ENCODE measurements around the gene CCDC82. TPM values are rescaled to one million over a fixed set of nuclear protein-coding genes. Genes with fewer than 3 reads are reported as not detected.

CCDC82 gene
- total RNA-seq, 1 experiment from 2014 or later, result 25.3 TPM

- ATAC-seq, result no peak
- Histone ChIP-seq H3K27me3 (ENCODE audit: control insufficient read depth, insufficient read depth, low read length) (no peaks in the 10 kb centered on the region), H3K4me1 (ENCODE audit: control insufficient read depth, insufficient read depth, low read length) (no peaks in the 10 kb centered on the region), H3K36me3 (ENCODE audit: control insufficient read depth, insufficient read depth, low read length) (peaks cover 6% of the 10 kb centered on the region; the same call in 1 of the 2 replicates), H3K9me3 (ENCODE audit: control insufficient read depth, insufficient read depth, low read depth, low read length) (no peaks in the 10 kb centered on the region), H3K27ac (ENCODE audit: low read length) (no peak overlapping the region), H3K4me3 (ENCODE audit: low read depth in 2 of 2, low read length in 2 of 2) (no peak overlapping the region)
- in situ Hi-C loops (cut with HindIII; ENCODE audit: low pct_unique_long_range_greater_than_20kb, low sequenced_read_pairs) (no loop called here), intact Hi-C loops (cut with micrococcal nuclease; ENCODE audit: unreplicated experiment) (no loop called here)
- no peak for TF ChIP-seq TCF7L2 (IDR thresholded peaks at IDR 0.05; ENCODE audit: low read depth, low read length)
- TF ChIP-seq REST (IDR thresholded peaks at IDR 0.05; ENCODE audit: insufficient read depth in 1 of 2, low read depth in 2 of 2, low read length in 1 of 2), result no peak
- no peak for TF ChIP-seq POLR2AphosphoS5 (IDR thresholded peaks at IDR 0.05; ENCODE audit: low read depth, low read length)
- no peak for TF ChIP-seq CTCF (IDR thresholded peaks at IDR 0.05)
- no peak for TF ChIP-seq SIN3A (IDR thresholded peaks at IDR 0.05; ENCODE audit: borderline replicate concordance, insufficient read depth, low read depth, low read length)
- BruUV-seq (replicated peaks), result no TSS peak
- POLR2A ChIA-PET, result no interaction called here
- CTCF ChIA-PET, result no interaction called here
- DNase-seq (ENCODE audit: low read depth, low spot score), result no peak
These were observed 31.4 kb downstream of the CCDC82 start for GRCh38 chr11:96358321-96358720.

- ATAC-seq, result no peak
- CTCF ChIA-PET, result no interaction called here
- POLR2A ChIA-PET, result no interaction called here
These were observed 31.9 kb downstream of the CCDC82 start for GRCh38 chr11:96357794-96358193.

More at GRCh38 chr11:96357794-96358193, 31.9 kb downstream of the CCDC82 start:
- Histone ChIP-seq H3K27me3 (ENCODE audit: control insufficient read depth, insufficient read depth, low read length) (no peaks in the 10 kb centered on the region), H3K27ac (ENCODE audit: low read length) (no peak overlapping the region), H3K4me1 (ENCODE audit: control insufficient read depth, insufficient read depth, low read length) (no peaks in the 10 kb centered on the region), H3K4me3 (ENCODE audit: low read depth in 2 of 2, low read length in 2 of 2) (no peak overlapping the region), H3K36me3 (ENCODE audit: control insufficient read depth, insufficient read depth, low read length) (peaks cover 6% of the 10 kb centered on the region; the same call in 1 of the 2 replicates), H3K9me3 (ENCODE audit: control insufficient read depth, insufficient read depth, low read depth, low read length) (no peaks in the 10 kb centered on the region)
- in situ Hi-C loops (cut with HindIII; ENCODE audit: low pct_unique_long_range_greater_than_20kb, low sequenced_read_pairs), result no loop called here
- DNase-seq (ENCODE audit: low read depth, low spot score), result no peak
- intact Hi-C loops (cut with micrococcal nuclease; ENCODE audit: unreplicated experiment), result no loop called here
- TF ChIP-seq SIN3A (IDR thresholded peaks at IDR 0.05; ENCODE audit: borderline replicate concordance, insufficient read depth, low read depth, low read length) (no peak), CTCF (IDR thresholded peaks at IDR 0.05) (no peak), TCF7L2 (IDR thresholded peaks at IDR 0.05; ENCODE audit: low read depth, low read length) (no peak), REST (IDR thresholded peaks at IDR 0.05; ENCODE audit: insufficient read depth in 1 of 2, low read depth in 2 of 2, low read length in 1 of 2) (no peak), POLR2AphosphoS5 (IDR thresholded peaks at IDR 0.05; ENCODE audit: low read depth, low read length) (no peak)
- no TSS peak for BruUV-seq (replicated peaks)

Data from Panc1 (cell line).